Ureter (tissue), 1 donor: ENCODE data around the gene ZNF771. TPM values are rescaled to one million over a fixed set of nuclear protein-coding genes. Genes with fewer than 3 reads are reported as not detected.

Source experiments
- DNase-seq: peaks from one replicate; pipeline ENCODE4 v3.0.0-alpha.2; 2020; ENCODE audit warnings: low spot score
- total RNA-seq: library from RNA; stranded (reverse); gene quantifications from one replicate; pipeline ENCODE4 v1.2.4, GENCODE V29; 2023
- donor health status: DM: yes; HTN: yes; CAD: no.

ZNF771 gene
- total RNA-seq, 1 donor from 2014 or later = 5.2 TPM

GRCh38 chr16:30464078-30464477 lies 56.7 kb downstream of the ZNF771 start:
- DNase-seq = no peak

Other genes starting within 250 kb of the ZNF771 start
- 24.2 TPM for gene CORO1A, start 224.0 kb upstream of the ZNF771 start, total RNA-seq
- gene BOLA2B, start 213.9 kb upstream of the ZNF771 start, total RNA-seq = 82.9 TPM
- gene SLX1A, start 213.7 kb upstream of the ZNF771 start, total RNA-seq = 36.4 TPM
- 28.3 TPM for gene SULT1A3, start 208.4 kb upstream of the ZNF771 start, total RNA-seq
- 48.8 TPM for gene NPIPB13, start 159.1 kb upstream of the ZNF771 start, total RNA-seq
- gene CD2BP2, start 52.3 kb upstream of the ZNF771 start, total RNA-seq = 69.0 TPM
- 36.9 TPM for gene TBC1D10B, start 37.1 kb upstream of the ZNF771 start, total RNA-seq
- gene MYL11, start 32.8 kb upstream of the ZNF771 start, total RNA-seq = 2.9 TPM
- gene SEPTIN1, start 25.0 kb upstream of the ZNF771 start, total RNA-seq = 8.2 TPM
- gene ZNF48, start 12.2 kb upstream of the ZNF771 start, total RNA-seq = 8.1 TPM
- gene DCTPP1, start 22.4 kb downstream of the ZNF771 start, total RNA-seq = 49.9 TPM
- gene SEPHS2, start 38.3 kb downstream of the ZNF771 start, total RNA-seq = 36.2 TPM
- 8.9 TPM for gene ITGAL, start 65.1 kb downstream of the ZNF771 start, total RNA-seq
- gene ZNF768, start 119.0 kb downstream of the ZNF771 start, total RNA-seq = 37.6 TPM
- 10.4 TPM for gene ZNF747, start 127.3 kb downstream of the ZNF771 start, total RNA-seq
- 6.9 TPM for gene ZNF764, start 150.8 kb downstream of the ZNF771 start, total RNA-seq
- 10.8 TPM for gene ZNF688, start 164.1 kb downstream of the ZNF771 start, total RNA-seq
- gene ZNF785, start 178.1 kb downstream of the ZNF771 start, total RNA-seq = 25.2 TPM
- 10.2 TPM for gene ZNF689, start 202.8 kb downstream of the ZNF771 start, total RNA-seq
- 37.8 TPM for gene PRR14, start 243.4 kb downstream of the ZNF771 start, total RNA-seq